ENCODE measurements around the gene ITPRID1. TPM values are rescaled to one million over a fixed set of nuclear protein-coding genes. Genes with fewer than 3 reads are reported as not detected.

The ITPRID1 gene
- total RNA-seq, 1 experiment from 2014 or later: not detected

- H3K27ac ChIP-seq (ENCODE audit: low read depth, low read length): no peak overlapping the region
- H3K9me2 ChIP-seq (ENCODE audit: insufficient read depth): no peaks in the 10 kb centered on the region
- no peak overlapping the region for H3K4me3 ChIP-seq (replicated peaks in 1 of 2; ENCODE audit: low read depth in 1 of 2, low read length in 2 of 2)
- H3K36me3 ChIP-seq (ENCODE audit: control insufficient read depth in 1 of 2, insufficient read depth in 2 of 2, low read length in 2 of 2): no peaks in the 10 kb centered on the region
- ChIA-PET RAD21 (ENCODE audit: low non-redundant PET in 1 of 2, low total read pairs in 2 of 2, uncharacterized antibody in 2 of 2, unreplicated experiment in 2 of 2) (no interaction called here), POLR2A (no interaction called here), CTCF (no interaction called here)
- BruUV-seq (replicated peaks): no TSS peak
- no peak overlapping the region for H3K4me2 ChIP-seq (ENCODE audit: low read length)
- H2AFZ ChIP-seq (ENCODE audit: low read depth, low read length, poor library complexity, severe bottlenecking): no peak overlapping the region
- H3K79me2 ChIP-seq (ENCODE audit: insufficient read depth, low read length): no peaks in the 10 kb centered on the region
- ATAC-seq (no peak), DNase-seq (ENCODE audit: low read depth, low spot score) (no peak)
- H4K20me1 ChIP-seq (ENCODE audit: insufficient read depth): no peaks in the 10 kb centered on the region
- no peak for TF ChIP-seq ELF1 (IDR thresholded peaks at IDR 0.05; ENCODE audit: borderline replicate concordance, low read depth)
- intact Hi-C loops (cut with micrococcal nuclease): no loop called here
- peaks cover 33% of the 10 kb centered on the region; the same call in 1 of the 2 replicates for H3K27me3 ChIP-seq (ENCODE audit: insufficient read depth, low read length)
- H3K4me1 ChIP-seq (ENCODE audit: control insufficient read depth in 1 of 2, insufficient read depth in 2 of 2, low read length in 2 of 2): no peaks in the 10 kb centered on the region
- H3K9ac ChIP-seq (ENCODE audit: low read length): no peak overlapping the region
- H3K9me3 ChIP-seq (ENCODE audit: control insufficient read depth in 1 of 2, insufficient read depth in 1 of 2, low read depth in 1 of 2, low read length in 2 of 2): no peaks in the 10 kb centered on the region
These were observed 179.0 kb downstream of the ITPRID1 start for GRCh38 chr7:31692871-31693270.

GRCh38 chr7:31695859-31696614, 182.1 kb downstream of the ITPRID1 start:
- H3K9ac ChIP-seq (ENCODE audit: low read length): no peak overlapping the region
- ChIA-PET RAD21 (ENCODE audit: low non-redundant PET in 1 of 2, low total read pairs in 2 of 2, uncharacterized antibody in 2 of 2, unreplicated experiment in 2 of 2) (no interaction called here), POLR2A (no interaction called here), CTCF (no interaction called here)
- H3K9me3 ChIP-seq (ENCODE audit: control insufficient read depth in 1 of 2, insufficient read depth in 1 of 2, low read depth in 1 of 2, low read length in 2 of 2): no peaks in the 10 kb centered on the region
- ATAC-seq (no peak), DNase-seq (ENCODE audit: low read depth, low spot score) (no peak)
- no peak overlapping the region for H3K4me2 ChIP-seq (ENCODE audit: low read length)
- H3K79me2 ChIP-seq (ENCODE audit: insufficient read depth, low read length): no peaks in the 10 kb centered on the region
- no peak overlapping the region for H3K4me3 ChIP-seq (replicated peaks in 1 of 2; ENCODE audit: low read depth in 1 of 2, low read length in 2 of 2)
- H4K20me1 ChIP-seq (ENCODE audit: insufficient read depth): no peaks in the 10 kb centered on the region
- no peaks in the 10 kb centered on the region for H3K36me3 ChIP-seq (ENCODE audit: control insufficient read depth in 1 of 2, insufficient read depth in 2 of 2, low read length in 2 of 2)
- BruUV-seq (replicated peaks): no TSS peak
- TF ChIP-seq CBX3 (IDR thresholded peaks at IDR 0.05; ENCODE audit: low read depth) (no peak), SP1 (IDR thresholded peaks at IDR 0.05; ENCODE audit: low read depth) (no peak), SIN3A (IDR thresholded peaks at IDR 0.05; ENCODE audit: low read depth) (no peak)
- no peaks in the 10 kb centered on the region for H3K9me2 ChIP-seq (ENCODE audit: insufficient read depth)
- H2AFZ ChIP-seq (ENCODE audit: low read depth, low read length, poor library complexity, severe bottlenecking): no peak overlapping the region
- intact Hi-C loops (cut with micrococcal nuclease): no loop called here
- no peaks in the 10 kb centered on the region for H3K4me1 ChIP-seq (ENCODE audit: control insufficient read depth in 1 of 2, insufficient read depth in 2 of 2, low read length in 2 of 2)
- H3K27me3 ChIP-seq (ENCODE audit: insufficient read depth, low read length): peaks cover 37% of the 10 kb centered on the region; the same call in 1 of the 2 replicates
- H3K27ac ChIP-seq (ENCODE audit: low read depth, low read length): no peak overlapping the region

All from HCT116 (cell line).